ENCODE data around the gene PDPR.
"Not testable (repeated sequence)": the region's sequence is repeated elsewhere in the genome, so short reads cannot be mapped to it uniquely, and the experiment has no call there.

PDPR gene

DNA sequence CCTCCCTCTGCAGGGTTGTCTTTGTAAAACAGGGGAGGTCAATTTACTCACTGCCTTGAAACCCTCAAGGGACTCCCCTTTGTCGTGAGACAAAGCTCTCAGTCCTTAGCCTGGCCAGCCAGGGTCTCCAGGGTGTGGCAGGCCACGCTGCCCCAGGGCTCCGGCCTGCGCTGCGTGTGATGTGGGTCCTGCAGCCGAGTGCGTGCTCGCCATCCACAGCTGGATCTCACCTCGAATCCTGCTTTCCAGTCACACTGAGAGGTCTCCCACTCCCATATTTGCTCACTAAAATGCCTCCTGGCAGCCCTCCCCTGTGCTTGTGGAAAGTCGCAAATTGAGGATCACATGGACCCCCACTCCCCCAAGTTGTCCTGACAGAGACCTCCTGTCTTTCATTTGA, 49.5 kb downstream of the PDPR start:
- DNase-seq = peak; percentile 0

DNA sequence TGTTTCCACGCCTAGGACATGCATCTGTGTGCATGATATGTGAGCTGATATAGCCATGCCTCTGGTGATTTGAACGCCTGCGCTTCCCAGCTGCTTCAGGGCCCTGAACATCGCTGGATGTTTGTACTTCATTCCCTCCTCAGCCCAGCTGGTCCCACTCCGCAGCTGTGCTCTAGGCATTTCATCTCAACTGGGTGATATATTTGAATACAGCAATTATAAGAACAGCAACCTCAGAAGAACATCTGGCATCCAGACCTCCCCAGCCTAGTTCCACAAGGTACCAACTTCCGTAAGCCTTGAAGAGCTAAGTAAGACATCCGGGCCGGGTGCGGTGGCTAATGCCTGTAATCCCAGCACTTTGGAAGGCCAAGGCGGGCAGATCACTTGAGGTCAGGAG, 52.6 kb downstream of the PDPR start:
- not testable (repeated sequence) for DNase-seq

- DNase-seq = not testable (repeated sequence)
Observed at GRCh38 chr16:70173212-70173837, 59.2 kb downstream of the PDPR start, which contains the start of gene CLEC18C. Gene CLEC18C (plus strand): TSS chr16:70173787. CDS start chr16:70174279, 492 bp downstream.

- not testable (repeated sequence) for DNase-seq
Observed at GRCh38 chr16:70173916-70174315, 59.8 kb downstream of the PDPR start.

GRCh38 chr16:70174387-70174932, 60.3 kb downstream of the PDPR start:
- not testable (repeated sequence) for DNase-seq

GRCh38 chr16:70187858-70188607, 73.9 kb downstream of the PDPR start:
- DNase-seq = not testable (repeated sequence)

- DNase-seq = not testable (repeated sequence)
Observed at GRCh38 chr16:70188608-70188915, 74.4 kb downstream of the PDPR start.

DNA sequence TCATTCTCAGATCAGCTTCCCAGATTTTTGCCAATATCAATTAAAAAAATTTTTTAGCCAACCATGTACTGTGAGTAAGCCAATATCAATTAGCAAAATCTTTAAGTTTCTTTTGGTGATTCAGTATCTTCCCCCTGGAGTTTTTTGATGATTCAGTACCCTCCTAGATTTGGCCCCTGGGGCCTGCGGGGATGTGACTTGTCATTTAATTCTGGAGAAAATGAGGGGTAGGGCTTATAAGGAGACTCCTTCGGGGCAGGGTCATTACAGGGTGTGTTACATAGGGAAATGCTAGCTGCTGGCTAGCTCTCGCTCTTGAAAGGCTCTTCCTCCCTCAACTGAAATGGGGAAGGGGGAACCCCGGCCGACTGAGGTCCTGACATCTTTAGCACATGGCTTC, 76.4 kb downstream of the PDPR start:
- DNase-seq = not testable (repeated sequence)

DNA sequence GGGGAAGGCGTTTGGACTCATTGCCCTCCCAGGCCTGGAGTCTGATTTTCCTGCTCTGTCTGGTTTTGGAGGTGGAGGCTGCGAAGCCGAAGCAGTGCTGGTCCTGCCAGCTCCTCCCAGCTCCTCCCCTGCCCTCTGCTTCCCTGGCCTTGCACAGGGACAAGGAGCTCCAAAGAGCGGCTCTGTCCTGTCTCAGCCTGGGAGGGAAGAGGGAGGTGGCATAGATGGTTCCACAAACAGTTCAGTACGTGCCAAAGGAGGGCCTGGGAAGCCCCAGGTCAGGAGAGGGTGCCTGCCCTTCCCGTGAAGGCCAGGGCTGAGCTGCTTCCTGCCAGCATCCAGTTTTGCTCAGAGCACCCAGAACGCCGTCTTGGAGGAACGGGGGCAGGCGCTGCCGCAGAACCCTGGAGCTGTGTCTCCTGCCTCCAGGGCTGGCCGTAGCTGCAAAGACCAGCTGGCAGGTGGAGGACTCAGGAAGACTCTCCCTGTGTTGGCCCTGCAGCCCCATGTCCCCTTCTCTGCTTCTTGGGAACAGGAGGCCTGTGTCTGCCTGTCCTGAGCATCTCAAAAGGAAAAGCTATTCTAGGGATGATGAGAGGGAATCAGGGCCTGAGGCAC, 82.7 kb downstream of the PDPR start:
- not testable (repeated sequence) for DNase-seq

DNA sequence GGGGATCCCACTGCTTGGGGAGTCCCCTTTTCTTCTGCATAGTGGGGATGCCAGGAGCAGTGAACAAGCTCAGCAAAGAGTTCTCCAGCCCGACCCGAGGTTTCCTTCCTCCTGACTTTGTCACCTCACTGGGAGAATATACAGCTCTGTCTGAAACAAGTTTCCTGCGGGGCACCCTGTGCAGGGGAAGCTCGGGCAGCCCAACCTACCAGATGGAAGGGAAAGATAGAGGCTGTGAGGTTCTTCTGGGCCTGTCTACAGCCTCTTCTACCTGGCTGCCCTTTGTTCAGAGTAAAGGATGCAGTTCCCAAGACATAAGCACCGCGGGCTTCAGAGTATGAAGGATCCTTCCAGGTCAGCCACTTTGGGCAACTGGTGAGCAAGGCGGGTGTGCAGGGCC, 83.5 kb downstream of the PDPR start:
- not testable (repeated sequence) for DNase-seq

GRCh38 chr16:70198230-70198629, 84.1 kb downstream of the PDPR start:
- DNase-seq = not testable (repeated sequence)

DNA sequence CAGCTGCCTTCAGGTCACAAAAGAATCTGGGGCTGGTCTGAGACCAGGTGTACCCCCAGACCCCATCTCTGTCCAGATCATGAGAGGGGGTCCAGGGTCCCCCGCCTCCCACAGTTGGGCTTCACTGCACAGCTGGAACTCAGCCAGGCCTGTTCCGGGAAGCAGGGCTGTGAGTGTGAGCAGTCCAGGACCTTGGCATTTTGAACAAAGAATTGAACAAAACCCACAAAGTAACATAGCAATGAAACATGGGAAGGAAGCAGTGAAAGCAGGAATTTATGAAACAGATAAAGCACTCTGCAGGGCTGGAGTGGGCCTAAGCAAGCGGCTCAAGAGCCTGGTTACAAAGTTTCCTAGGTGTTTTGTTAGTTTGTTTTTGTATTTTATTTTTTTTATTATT, 84.5 kb downstream of the PDPR start:
- not testable (repeated sequence) for DNase-seq

GRCh38 chr16:70199170-70199569, 85.0 kb downstream of the PDPR start:
- DNase-seq = not testable (repeated sequence)

- not testable (repeated sequence) for DNase-seq
Observed at GRCh38 chr16:70200063-70200462, 85.9 kb downstream of the PDPR start.

- not testable (repeated sequence) for DNase-seq
Observed at GRCh38 chr16:70203508-70203907, 89.4 kb downstream of the PDPR start.

DNA sequence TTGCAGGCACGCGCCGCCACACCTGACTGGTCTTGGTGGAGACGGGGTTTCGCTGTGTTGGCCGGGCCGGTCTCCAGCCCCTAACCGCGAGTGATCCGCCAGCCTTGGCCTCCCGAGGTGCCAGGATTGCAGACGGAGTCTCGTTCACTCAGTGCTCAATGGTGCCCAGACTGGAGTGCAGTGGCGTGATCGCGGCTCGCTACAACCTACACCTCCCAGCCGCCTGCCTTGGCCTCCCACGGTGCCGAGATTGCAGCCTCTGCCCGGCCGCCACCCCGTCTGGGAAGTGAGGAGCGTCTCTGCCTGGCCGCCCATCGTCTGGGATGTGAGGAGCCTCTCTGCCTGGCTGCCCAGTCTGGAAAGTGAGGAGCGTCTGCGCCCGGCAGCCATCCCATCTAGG, 89.9 kb downstream of the PDPR start:
- not testable (repeated sequence) for DNase-seq

DNA sequence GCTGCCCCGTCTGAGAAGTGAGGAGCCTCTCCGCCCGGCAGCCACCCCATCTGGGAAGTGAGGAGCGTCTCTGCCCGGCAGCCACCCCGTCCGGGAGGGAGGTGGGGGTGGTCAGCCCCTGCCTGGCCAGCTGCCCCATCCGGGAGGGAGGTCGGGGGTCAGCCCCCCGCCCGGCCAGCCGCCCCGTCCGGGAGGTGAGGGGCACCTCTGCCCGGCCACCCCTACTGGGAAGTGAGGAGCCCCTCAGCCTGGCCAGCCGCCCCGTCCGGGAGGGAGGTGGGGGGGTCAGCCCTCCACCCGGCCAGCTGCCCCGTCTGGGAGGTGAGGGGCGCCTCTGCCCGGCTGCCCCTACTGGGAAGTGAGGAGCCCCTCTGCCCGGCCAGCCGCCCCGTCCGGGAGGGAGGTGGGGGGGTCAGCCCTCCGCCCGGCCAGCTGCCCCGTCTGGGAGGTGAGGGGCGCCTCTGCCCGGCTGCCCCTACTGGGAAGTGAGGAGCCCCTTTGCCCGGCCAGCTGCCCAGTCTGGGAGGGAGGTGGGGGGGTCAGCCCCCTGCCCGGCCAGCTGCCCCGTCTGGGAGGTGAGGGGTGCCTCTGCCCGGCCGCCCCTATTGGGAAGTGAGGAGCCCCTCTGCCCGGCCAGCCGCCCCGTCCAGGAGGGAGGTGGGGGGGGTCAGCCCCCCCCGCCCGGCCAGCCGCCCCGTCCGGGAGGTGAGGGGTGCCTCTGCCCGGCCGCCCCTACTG, 90.7 kb downstream of the PDPR start:
- not testable (repeated sequence) for DNase-seq

DNA sequence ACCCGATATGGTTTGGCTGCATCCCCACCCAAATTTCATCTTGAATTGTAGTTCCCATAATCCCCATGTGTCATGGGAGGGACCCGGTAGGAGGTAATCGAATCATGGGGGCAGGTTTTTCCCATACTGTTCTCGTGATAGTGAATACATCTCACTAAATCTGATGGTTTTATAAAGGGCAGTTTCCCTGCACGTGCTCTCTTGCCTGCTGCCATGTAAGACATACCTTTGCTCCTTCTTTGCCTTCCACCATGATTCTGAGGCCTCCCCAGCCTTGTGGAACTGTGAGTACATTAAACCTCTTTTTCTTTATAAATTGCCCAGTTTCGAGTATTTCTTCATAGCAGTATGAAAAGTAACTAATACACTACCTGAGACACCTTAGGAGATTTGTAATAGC, 92.2 kb downstream of the PDPR start:
- not testable (repeated sequence) for DNase-seq

Measured in CD4-positive, alpha-beta T cell treated with Interleukin-4 for 4 hours (primary cell).